Germinal center (tissue), 1 donor: ENCODE results near the gene HYAL3.
"Not testable (repeated sequence)": the region's sequence is repeated elsewhere in the genome, so short reads cannot be mapped to it uniquely, and the experiment has no call there.

Experiments used
- DNase-seq: peaks from one replicate; pipeline ENCODE4 v3.0.0; 2012; ENCODE audit warnings: mixed read lengths, low spot score

Gene HYAL3

DNA sequence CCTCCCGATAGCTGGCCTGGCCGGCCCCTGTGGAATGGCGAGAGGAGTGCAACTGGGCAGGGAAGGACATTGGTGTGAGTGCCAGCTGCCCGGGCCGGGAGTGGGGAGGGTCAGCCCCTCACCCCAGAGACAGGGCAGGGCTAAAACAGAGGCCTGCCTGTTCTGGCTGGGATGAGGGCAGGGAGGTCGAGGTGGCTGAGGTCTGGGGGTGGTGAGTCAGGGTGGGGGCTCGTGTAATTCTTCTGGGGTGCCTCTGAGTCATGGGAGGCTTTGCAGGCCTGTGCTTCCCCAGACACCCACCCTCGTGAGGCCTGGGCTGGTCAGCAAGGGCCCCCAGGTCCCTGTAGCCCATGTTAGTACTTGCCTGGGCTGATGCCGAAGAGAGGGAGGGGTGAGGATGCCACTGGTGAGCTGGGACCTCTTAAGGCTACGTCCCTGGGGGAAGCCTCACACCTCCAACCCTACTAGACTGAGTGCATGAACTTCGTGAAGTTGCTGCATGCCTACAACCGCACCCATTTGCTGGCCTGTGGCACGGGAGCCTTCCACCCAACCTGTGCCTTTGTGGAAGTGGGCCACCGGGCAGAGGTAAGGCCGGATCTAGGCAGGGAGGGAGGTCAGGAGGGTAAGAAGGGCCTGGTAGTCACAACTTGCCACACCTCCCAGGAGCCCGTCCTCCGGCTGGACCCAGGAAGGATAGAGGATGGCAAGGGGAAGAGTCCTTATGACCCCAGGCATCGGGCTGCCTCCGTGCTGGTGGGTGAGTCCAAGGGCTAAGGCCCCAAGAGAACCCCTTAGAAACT is 28.6 kb downstream of the HYAL3 start:
- no peak for DNase-seq

DNA sequence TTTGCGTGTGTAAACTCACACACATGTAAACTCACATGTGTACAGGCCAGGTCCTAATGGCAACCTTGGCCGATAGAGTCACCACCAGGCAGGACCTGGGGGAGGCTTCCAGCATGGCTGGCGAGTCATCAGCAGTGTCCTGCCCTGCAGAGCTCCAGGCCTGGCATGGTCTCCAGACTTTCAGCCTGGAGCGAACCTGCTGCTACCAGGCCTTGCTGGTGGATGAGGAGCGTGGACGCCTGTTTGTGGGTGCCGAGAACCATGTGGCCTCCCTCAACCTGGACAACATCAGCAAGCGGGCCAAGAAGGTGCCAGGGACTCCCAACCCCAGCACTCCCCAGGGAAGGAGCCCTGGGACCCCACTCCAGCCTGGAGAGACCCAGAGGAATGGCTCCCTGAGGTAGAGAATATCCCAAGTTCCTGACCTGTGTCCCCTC is 29.2 kb downstream of the HYAL3 start:
- no peak for DNase-seq

DNA sequence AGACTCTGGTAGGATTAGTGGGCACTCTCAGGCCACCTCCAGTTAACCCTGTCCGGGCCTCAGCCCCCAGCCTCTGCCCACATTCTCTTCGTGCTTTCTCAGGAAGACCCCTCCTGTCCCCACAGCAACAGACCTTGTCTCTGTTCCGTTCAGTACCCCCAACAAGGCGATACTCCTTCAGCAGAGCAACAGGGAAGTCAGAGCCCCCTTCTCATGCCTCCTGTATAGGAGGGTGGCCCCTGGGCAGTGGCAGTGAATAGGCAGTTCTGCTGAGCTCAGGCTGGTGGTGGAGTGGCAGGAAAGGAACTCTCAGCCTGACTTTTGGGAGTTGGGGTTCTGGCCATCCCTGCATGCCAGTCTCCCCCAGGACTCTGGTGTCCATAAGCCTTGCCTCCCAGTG is 29.7 kb downstream of the HYAL3 start:
- no peak for DNase-seq

DNA sequence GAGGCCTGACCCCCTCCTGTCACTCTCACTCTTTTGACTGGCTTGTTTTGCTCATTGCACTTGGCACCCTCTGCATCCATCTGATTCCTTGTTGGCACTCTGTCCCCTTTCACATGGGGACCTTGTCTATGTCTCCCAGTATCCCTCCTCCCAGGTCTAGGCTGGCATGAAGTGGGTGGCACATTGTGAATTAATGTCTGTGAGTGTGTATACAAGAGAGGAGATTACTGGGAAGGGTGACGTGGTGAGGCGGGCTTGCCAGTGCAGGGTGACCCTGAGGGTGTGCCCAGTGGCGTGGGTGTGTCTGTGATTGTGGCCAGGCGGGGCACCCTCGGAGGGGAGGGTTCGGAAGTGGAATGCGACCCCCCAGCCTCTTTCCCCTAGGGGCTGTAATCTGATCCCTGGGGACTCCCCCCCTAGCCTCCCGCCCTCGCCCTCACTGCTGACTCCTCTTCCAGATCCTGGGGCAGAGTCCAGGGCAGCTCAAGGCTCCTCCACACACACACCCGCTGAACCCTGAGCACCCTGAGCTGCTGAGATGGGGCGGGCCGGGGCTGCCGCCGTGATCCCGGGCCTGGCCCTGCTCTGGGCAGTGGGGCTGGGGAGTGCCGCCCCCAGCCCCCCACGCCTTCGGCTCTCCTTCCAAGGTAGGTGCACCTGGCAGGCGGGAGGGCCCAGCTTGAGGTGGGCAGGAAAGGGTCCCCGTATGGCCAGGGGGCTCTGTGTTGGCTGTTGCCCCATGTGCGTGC is 30.3 kb downstream of the HYAL3 start, which contains the start of gene SEMA3B:
TSS of gene SEMA3B (plus strand) at position 445 of the 749 bp plus-strand sequence. CDS start at position 539, 94 bp downstream.
- no peak for DNase-seq

DNA sequence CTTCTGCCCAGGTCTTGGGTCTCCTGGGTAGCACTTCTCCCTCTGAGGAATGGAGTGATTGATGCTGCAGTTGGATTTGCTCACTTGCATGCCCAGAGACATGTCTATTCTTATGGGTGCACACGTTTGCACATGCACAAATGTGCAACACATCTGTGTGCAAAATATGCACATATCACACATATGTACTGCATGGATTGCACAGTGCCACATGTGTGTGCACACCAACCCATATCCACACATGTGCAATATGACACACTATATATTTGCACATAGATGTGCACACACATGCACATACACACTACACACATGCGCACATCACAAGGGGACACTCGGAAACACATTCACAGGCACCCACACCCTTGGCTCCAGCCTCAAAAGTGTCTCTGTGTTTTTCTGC is 30.9 kb downstream of the HYAL3 start:
- no peak for DNase-seq

DNA sequence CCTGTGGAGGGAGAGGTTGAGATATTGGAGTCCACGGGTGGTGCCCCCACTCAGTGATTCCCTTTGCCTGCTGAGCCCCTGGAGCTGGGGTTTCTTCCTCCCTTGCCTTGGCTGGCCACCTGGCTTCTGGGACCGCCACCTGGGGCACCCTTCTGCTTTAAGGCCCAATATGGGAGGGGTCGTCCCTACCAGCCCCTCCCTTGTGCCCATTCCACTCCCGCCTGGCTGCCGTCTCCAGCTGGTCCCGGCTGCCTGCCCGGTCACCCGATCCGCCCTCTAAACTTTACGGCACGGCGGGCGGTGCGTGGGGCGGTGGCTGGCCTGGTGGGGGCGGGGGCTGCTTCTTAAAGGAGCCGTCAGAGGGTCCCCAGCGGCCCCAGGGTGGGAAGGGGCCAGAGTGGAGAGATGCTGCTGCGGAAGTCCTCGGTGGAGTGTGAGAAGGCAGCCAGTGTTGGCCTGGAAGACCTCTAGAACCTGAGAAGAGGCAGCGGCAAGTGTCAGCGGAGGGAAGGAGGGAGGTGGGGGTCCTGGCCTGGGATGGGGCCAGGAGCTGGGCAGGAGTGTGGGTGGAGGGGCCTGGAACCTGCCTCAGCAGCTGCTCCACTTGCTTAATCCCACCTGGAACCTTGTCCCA is 31.8 kb downstream of the HYAL3 start:
- no peak for DNase-seq

DNA sequence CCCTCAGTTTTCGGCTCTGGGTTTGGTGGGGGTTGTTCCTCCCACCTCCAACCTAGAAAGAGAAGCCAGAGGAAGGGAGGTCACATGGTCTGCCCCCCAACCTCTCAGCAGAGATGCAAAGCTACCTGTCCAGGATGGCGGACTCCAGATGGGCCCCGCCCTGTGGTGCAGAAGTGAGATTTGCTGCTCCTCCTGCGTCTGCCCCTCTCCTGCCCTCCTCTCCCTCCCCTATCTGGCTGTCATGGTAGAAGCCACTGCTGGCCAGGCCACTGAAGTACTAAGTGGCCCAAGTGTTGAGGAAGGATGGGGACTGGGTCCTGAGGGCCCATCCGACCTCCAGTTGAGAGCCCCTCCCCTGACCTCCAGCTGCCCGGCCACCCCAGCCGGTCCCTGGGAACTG is 32.4 kb downstream of the HYAL3 start:
- DNase-seq, result no peak

DNA sequence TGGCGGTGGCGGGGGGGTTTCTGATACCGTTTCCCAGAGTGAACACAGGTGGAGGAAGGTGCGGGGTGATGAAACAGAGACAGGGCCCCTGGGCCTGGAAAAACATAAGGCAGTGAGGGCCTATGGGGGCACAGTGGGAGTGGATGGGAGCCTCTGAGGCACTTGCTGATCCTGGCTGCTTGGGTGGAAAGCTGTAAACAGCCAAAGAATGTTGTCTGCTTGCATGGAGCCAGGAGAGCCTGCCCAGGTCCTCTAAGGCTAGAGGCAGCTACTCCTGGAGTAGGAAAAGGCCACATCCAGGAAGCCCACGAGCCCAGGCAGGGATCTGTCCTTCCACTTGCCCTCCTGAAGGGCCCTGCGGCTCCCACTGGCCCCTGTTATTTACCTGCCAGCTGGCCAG is 33.2 kb downstream of the HYAL3 start:
- DNase-seq, result no peak

DNA sequence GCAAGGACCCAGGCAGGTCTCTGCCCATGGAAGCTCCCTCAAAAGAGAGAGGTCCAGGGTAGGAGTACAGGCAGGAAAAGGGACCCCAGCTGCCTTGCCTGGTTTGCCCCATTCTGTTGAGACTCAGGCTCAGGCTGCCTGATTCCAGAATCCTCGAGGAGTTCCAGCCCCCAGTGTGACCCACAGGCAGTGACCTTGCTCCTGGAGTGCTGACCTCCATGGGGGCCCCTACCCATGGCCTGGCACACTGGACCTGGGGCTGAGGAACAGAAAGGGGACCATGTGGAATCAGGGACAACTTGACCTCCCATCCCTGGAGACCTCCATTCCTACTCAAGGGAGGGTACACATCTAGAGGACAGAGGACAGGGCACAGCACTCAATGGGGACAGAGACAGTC is 33.6 kb downstream of the HYAL3 start:
- no peak for DNase-seq

DNA sequence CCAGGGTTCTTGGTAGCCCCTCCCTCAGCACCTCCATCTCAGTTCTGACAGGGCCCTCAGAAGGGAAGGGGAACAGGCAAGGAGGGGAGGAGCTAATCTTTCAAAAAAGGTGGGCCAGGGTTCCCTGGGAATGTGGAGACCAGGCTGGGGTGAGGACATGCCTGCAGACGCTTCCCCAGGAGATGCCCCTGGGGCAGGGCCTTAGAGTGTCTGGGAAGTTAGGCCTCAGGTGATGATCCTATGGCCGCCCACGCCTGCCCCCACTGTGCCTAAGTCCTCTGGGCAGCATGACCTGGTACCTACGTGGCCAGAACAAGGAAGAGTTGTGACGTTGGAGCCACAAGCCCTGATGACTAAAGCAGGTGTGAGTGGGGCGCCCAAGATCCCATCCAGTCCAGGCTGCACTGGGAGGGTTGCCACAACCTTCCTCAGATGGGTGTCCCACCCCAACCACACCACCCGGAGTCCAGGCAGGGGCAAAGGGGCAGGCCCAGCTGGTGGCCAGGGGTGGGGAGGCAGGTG is 34.2 kb downstream of the HYAL3 start:
- DNase-seq, result no peak

DNA sequence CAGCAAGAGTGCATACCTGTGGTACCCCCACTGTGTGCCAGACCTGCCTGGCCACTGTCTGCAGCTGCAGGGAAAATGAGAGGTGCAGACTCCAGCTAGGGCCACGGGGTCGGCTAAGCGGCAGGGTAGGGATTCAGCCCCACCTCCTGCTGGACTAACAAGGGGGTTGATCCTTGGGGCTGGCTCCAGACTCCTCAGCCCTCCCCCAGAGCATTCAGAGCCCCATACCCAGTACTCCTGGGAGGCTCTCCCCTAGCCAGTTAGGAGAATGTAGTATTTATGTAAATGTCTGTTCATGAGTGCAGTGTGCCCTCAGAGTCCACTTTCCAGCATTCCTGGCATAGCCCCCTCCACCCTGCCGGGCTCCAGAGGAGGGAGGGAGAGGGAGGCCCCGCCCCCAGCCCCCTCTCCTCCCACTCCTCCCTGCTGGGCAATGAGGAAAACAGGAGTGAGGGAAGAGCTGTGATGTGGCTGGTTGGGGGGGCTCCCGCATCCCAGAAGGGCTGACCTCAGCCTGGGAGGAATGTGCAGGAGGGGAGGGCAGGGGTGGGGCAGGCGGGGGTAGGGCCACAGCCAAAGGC is 34.7 kb downstream of the HYAL3 start:
- no peak for DNase-seq

DNA sequence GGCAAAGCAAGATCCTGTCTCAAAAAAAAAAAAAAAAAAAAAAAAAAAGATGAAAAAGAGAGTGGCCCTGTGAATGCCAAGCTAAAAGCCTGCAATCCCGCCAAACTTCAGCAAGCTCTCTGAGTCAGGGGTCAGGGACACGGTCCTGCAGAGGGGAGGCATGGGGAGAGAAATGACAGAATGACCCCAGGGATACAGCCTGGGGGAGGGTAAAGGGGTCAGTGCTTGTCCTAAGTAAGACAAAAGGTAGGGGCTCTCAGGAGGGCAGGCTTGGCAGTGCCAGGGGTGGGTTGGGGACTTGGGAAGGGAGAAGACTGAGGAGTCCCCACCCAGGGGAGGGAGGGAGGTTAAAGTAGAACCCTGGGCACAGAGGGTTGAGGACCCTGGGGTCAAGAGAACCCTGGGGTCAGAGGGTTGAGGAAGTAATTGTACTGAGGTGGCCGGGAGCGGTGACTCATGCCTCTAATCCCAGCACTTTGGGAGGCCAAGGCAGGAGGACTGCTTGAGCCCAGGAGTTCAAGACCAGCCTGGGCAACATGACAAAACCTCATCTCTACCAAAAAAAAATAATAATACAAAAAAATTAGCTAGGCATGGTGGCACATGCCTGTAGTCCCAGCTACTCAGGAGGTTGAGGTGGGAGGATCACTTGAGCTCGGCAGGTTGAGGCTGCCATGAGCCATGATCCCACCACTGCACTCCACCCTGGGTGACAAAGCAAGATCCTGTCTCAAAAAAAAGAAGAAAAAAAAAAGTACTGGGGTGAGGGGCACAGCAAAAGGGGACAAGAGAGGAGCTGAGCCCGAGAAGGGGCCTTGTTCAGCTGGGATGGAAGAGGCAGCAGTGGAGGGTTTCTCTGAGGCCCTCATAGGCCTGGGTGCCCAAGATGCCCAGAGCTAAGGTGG is 35.5 kb downstream of the HYAL3 start:
- no peak for DNase-seq

DNA sequence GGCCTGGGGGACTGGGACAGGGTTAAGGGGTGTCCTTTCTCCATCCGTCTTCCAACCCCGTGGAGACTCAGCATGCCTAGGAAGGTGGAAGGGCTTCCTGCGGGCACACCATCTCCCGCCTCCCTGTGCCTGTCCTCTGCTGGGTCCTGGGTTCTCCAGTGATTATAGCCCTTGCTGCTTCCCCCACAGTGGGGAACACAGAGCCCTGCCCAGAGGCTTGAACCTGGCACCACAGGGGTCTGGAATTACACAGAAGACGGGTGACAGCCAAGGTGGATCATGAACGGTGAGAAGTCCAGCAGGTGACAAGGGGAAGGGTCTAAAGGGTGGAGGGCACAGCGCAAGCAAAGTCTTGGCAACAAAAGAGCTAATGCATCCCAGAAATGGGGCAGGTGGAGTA is 36.4 kb downstream of the HYAL3 start:
- no peak for DNase-seq

DNA sequence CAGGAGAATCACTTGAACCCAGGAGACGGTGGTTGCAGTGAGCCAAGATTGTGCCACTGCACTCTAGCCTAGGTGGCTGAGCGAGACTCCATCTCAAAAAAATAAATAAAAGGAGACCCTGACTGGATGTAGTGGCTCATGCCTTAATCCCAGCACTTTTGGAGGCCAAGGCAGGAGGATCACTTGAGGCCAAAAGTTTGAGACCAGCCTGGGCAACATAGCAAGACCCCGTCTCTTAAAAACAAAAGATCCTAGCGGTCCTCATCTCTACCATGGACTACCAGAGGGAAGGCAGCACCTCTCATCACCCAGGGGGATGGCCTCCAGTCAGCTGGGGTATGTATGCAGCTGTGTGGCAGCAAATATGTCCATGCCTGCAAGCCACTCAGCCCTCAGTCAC is 37.0 kb downstream of the HYAL3 start:
- not testable (repeated sequence) for DNase-seq

DNA sequence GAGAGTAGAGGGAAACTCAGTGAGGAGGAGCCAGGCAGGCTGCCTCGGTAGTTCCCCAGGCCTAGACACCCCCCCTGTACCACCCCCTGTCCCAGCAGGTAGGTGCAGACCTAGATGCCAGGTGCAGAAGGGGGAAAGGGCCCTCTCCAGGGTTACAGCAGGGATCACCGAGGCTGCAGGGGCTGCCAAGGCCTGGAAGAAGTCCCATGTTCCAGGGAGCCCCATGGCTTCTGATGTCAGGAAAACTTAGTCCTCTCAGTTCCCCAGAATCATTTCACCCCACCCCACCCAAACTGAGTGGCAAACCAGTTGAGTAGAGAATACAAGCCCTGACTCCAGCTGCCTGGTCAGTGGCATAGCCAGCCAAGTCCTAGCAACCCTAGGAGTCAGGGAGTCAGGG is 37.7 kb downstream of the HYAL3 start:
- no peak for DNase-seq

DNA sequence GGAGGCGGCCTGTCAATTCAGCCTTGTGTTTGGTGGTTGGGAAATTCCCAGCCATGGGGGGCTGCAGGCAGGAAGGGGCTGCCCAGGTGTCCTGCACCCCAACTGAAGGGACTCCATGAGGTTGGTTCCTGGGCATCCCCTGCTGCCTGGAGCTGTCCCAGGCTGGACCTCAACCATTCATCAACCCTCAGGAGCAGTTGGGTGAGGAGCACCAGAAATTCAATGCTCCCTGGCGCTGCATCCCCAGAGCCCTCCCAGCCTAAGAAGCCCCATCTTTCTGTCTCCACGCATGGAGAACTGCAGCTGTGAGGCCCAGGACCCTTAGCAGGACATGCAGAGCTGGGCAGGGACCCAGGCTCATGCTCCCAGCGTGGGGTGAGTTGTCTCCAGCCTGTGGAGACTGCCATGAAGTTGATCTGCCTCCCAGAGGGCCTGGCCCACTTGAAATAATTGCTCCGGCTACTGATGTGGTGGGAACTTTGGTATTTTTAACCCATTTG is 38.2 kb downstream of the HYAL3 start:
- DNase-seq, result no peak

DNA sequence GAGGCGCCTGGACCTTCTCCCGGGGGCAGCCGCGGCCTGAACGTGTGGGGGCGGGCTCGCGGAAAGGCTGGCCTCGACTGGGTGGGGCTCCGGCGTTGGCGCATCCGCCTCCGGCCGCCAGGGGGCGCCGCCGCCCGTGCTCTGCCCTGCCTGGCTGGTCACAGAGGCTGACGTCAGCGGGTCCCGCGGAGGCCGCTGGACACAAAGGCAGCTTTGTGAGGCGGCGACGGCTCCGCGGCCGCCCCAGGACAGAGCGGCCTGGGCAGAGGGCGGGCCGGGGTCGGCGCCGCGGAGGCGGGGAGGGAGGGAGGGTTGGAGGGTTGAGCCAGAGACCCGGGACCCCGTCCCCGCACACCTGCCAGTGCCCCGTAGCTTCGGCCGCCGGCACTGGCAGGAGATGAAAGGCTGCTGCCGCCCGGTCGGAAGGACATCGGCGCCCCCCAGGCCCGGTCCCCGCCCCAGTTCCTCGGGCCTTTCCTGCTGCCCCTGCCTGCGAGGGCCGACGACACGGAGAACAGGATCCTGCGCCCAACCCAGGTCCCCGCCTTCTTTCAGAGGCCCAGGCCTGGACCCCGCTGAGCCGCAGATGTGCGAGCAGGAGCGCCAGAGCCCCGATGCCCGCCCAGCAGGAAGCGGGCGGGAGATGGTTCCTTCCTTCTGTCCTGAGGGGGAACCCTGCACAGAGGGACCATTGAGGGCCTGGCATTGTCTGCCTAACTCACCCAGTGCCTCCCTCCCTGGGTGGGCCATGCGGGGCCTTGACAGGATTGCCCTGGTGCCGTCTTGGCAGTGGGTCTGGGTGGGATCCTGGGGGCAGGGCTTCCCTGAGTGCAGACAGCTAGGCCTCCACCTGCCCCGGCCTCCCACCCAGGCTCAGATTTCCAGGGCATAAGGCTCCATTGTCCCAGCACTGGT is 38.9 kb downstream of the HYAL3 start:
- DNase-seq, result peak; percentile 92

DNA sequence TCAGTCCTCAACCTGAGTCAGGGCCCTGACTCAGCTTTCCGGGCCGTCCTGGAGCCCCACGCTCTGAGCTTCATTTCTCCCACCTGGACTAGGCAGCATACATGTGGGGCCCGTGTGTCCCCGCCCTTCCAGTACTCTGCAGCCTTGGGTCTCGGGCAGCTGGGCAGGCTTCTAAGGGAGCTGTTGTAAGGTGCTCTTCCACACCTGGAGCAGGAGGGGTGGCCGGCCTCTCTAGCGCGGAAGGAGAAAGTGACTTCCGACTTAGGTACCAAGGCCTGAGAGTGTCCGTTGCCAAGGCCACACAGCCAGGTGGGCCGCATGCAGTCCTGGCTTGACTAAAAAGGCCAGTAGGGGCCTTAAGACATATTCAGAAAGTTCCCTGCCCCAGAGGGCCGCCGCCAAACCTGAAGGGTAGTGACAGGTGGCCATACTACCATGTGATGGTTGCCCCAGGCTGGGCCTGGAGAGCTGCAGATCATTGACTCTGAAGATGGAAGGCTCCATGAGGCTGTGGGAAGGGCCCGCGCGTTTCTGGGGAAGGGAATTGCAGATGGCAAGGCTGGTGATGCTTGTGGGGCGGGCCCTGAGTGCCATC is 39.7 kb downstream of the HYAL3 start:
- no peak for DNase-seq

DNA sequence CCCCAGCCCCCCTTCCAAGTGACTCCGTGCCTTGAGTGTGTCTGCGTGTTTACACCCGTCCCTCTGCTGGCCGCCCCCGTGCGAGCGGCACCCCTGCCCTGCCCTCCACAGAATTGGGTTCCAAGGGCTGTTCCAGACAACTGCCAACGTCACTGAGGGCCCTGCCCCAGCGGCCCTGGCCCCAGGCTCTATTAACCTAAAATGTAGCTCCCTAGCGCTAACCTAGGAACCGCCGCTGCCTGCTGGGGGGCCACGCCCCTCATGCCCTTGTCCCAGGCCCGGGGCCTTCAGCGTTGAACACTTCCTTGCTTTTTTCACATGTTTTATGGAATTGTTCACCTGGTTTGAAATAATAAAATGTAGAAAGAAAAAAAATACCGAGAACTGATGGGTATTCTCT is 40.2 kb downstream of the HYAL3 start:
- no peak for DNase-seq
